GM18505 (cell line): Measurements from ENCODE around the gene INHBE.

Source experiments
- ATAC-seq: cut with Tn5 transposase; IDR thresholded peaks from one replicate; pipeline ENCODE4 v1.9.1; 2021; ENCODE audit not compliant: unreplicated experiment
- POLR2A ChIP-seq: IDR thresholded peaks from 4 replicates; pipeline ENCODE4 v1.6.1; 2011; ENCODE audit warnings: borderline replicate concordance; ENCODE audit not compliant: insufficient read depth, insufficient read length; ENCODE audit errors: extremely low read depth

INHBE gene

GRCh38 chr12:57470970-57471656 lies 16.0 kb downstream of the INHBE start:
- ATAC-seq, result no peak
- no peak for TF ChIP-seq POLR2A

GRCh38 chr12:57471661-57472060 lies 16.6 kb downstream of the INHBE start:
- no peak for TF ChIP-seq POLR2A

GRCh38 chr12:57472391-57472790 lies 17.3 kb downstream of the INHBE start:
- TF ChIP-seq POLR2A, result no peak
- no peak for ATAC-seq

More at GRCh38 chr12:57471661-57472060, 16.6 kb downstream of the INHBE start:
- no peak for ATAC-seq

- TF ChIP-seq POLR2A, result no peak
These were observed 18.3 kb downstream of the INHBE start for GRCh38 chr12:57473392-57473791.

GRCh38 chr12:57473886-57474285 lies 18.8 kb downstream of the INHBE start:
- no peak for ATAC-seq

More at GRCh38 chr12:57473392-57473791, 18.3 kb downstream of the INHBE start:
- no peak for ATAC-seq

DNA sequence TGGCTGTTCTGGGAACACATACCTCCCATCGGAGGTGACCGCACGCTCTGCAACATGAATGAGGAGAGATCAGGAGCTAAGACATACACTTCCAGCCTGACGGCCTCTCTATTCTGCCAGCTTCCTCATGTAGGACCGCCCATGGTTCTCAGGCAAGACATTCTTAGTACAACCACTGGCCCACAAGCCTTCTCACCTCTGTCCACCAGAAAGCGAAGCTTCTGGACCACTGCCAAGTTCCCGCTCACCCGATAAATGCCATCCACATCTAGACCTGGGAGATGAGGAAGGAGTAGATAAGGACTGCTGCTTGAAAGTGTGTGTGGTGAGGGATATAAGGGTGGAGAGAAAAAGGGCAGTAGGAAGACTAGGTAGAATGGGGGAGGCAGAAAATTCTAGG lies 19.3 kb downstream of the INHBE start:
- no peak for ATAC-seq

More at GRCh38 chr12:57473886-57474285, 18.8 kb downstream of the INHBE start:
- no peak for TF ChIP-seq POLR2A

GRCh38 chr12:57474862-57475261 lies 19.8 kb downstream of the INHBE start:
- no peak for ATAC-seq
- TF ChIP-seq POLR2A, result no peak

More for the DNA sequence above, 19.3 kb downstream of the INHBE start:
- TF ChIP-seq POLR2A, result no peak

DNA sequence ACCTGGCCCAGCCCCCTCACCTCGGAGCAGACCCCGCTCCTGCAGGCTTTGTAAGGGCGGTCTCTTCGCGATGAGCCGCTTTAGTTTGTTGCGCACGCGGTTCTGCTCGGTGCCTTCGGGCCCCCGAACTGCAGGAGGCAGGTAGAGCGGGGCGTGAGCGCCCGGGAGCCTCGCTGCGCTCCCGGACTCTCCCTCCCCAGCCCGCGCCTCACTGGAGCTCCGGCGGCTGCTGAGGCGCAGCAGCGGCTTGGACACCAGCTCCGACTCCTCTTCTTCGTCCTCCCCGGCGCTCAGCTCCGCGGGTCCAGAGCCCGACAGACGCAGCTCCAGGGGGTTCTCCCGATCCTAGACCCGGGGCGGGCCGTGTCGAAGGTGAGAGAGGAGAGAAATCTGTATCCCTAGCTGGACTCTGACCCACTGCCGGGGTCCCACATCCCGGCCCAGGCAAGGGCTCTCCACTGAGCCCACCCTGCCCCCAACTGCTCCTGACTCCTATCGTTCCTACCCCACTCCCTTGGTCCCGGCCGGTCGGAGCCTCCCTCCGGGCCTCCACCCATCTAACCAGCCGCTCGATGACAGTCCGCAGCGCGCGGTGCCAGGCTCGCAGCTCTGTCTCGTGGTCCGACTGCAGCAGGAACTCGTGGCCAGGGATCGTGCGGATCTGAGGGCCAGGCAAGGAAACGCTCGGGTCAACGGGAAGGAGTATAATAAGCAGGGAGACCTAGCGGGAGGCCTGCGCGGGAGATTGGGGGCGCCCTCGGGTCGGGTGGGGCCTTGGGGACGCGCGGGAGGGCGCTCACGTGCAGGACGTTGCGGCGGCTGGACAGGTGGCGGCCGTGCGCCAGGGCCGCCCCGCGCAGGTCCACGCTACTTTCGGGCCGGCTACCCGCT lies 20.4 kb downstream of the INHBE start:
- peak; percentile 5 for ATAC-seq
- peak; percentile 17 for TF ChIP-seq POLR2A

DNA sequence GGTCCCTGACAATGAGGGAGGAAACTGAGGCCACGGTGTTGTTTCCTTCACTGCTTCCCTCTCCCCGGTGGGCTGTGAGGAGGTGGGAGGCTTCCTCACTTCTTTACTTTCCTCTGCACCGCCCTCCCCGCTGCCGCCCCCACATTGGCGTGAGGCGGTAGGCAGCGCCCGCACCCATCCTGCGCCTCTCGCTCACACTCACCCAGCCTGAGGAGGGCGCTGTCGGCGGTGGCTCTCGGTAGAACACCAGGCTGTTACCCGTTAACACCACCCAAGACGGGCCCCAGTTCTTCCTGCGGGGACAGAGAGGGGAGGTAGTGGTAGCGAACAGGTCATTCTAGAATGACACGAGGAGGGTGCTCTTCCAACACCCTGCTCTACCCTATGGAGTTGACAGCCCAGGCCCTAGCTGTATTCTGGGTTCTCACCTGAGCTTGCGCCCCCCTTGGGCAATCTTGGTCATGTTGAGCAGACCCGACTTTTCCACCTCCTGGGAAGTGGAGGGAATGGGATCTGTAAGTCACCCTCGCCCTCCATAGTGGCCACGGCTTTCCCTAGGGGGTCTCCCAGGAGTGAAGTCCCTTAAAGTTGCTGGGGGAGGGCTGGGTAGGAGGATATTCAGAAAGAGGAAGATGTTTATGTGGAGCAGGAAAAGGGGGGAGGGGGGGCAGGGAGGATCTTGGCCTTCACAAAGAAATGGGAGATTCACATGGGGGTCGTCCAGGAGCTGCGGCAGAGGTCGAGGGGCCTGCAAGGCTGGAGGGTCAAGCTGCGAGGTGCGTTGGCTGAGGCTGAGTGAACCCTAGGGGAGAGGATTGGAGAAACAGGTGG lies 21.3 kb downstream of the INHBE start:
- peak; percentile 41 for ATAC-seq
- TF ChIP-seq POLR2A, result peak; percentile 66

DNA sequence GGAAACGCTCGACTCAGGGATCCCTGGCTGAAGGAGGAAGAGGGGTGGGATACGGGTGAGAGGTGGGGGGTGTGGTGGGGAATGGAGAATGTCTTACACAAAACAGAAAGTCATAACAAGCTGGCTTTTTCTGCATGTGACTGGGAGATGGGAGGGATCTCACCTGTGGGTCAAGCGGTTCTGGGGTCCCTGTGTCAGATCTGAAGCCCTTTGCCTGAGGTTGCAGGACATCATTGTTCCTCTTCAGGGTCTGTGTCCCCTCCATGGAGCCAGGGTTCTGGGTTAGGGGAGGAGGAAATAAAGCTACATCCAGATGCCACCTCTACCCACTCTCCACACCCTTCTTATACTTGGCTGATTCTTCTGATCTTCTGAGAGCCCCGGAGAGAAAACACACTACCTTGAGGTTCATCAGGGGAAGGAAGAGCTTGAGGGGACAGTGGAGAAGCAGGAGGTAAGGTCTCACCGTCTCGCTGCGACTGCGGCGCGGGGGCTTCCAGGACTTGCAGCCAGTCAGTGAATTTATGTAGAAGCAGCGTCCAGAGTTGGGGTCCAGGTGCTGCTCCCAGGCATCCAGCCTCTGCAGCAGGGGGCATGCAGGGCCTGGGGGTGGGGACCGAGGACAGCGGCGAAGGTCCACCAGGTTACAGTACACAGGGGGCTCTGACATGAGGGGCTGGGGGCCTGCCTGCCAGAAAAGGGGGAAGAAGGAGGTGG lies 22.0 kb downstream of the INHBE start:
- peak; percentile 12 for TF ChIP-seq POLR2A
- no peak for ATAC-seq

DNA sequence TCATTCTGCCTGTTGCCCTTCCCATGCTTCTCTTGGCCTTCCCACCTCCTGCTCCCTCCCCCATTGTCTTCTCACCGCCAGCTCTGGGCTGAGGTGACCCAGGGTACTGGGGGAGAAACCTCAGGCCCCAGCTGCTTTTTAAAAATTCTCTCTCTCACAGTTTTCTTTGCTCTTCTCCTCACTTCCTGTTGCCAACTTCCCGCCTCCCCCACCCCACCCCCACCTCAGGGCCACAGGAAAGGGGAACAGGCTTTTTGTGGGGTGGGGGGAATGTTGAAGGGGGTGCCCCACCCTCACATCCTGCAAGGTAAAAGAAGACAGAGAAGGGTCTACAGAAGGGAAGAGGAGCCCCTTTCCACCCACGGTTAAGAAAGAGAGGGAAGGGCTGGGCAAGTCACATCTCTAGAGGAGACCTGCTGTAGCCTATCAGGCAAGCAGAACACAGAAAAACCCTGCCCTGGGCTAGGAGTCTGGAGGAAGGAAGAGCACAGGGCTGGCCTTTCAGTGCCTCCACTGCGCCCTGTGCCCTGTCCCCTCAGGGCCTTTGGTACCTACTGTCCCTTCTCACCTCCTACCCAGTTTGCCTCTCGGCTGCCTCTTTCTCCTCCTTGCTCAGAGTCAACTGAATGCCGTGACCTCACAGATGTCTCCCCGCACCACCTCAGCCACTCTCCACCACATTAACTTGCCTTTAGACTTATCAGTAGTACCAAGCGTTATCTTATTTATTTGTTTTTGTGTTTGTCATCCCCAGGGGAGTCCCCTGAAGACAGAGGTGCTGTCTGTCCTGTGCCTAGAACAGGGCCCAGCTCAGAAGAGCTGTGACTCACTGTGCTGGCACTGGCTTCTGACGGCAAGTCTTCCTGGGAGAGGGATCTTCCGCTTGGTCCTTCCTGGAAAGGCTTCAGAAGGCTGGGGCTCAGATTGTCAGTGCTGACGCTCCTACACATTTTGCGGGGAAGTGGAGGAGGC lies 22.9 kb downstream of the INHBE start:
- no peak for ATAC-seq
- TF ChIP-seq POLR2A, result peak; percentile 61

DNA sequence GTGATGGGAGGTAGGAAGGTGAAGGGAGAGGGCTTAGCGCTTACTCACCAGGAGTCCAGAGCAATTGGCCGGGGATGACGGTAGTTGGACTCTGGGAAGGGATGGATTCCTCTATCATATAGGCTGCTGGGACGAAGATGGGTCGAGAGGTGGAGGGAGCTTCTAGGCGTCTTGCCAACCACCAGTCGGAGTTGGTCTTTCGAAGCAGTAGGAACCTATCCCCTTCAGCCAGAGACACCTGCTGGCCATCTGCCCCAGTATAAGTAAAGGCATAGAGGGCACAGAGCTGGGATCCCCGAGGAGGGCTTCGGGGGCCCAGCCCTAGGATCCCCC lies 23.9 kb downstream of the INHBE start:
- ATAC-seq, result no peak

More for the DNA sequence above, 23.9 kb downstream of the INHBE start:
- TF ChIP-seq POLR2A, result no peak
